HCT116 (cell line): ENCODE results near the gene SLC8A1. TPM values are rescaled to one million over a fixed set of nuclear protein-coding genes. Genes with fewer than 3 reads are reported as not detected.

Experiments used
- ATAC-seq: fragments of 200-7000 bp; cut with Tn5 transposase; 2 replicates; pipeline ENCODE4 v1.9.1; 2020; ENCODE audit warnings: mild to moderate bottlenecking, moderate library complexity
- BruUV-seq: library from RNA; stranded (reverse); fragments of 400-500 nt; replicated peaks from 2 replicates; lab custom pipeline; 2021; lab: Mats Ljungman, UMichigan
- CTCF ChIA-PET: fragments of 300-600 bp; sonication (Branson Sonifier 250); formaldehyde crosslinking; loops from one replicate; lab custom pipeline; 2021; ENCODE audit warnings: antibody characterized with exemption; lab: Charles Lee
- POLR2A ChIA-PET: fragments of 300-600, 350-600 bp; sonication (Branson Sonifier 250); formaldehyde crosslinking; loops from one replicate; lab custom pipeline; 2021; ENCODE audit warnings: antibody characterized with exemption; lab: Charles Lee
- RAD21 ChIA-PET, 2 experiments: fragments of 300-600 bp; sonication (Branson Sonifier 250); formaldehyde crosslinking; loops; one replicate each; lab custom pipeline; 2023; ENCODE audit warnings: low total read pairs in 2 of 2; ENCODE audit not compliant: uncharacterized antibody in 2 of 2, unreplicated experiment in 2 of 2, low non-redundant PET in 1 of 2; lab: Charles Lee
- DNase-seq: peaks from one replicate; pipeline ENCODE4 v3.0.0-alpha.2; 2010; ENCODE audit warnings: low read depth, low spot score
- H2AFZ ChIP-seq: fragments of 200-600 bp; shearing (Covaris generic), sonication (generic); 2 replicates; pipeline ENCODE4 v1.6.1; 2017; ENCODE audit warnings: low read depth, mixed run types, mixed read lengths, antibody characterized with exemption, low read length; ENCODE audit not compliant: poor library complexity, severe bottlenecking
- H3K27ac ChIP-seq: 2 replicates; pipeline ENCODE4 v1.5.1; 2012; ENCODE audit warnings: low read depth, low read length
- H3K27me3 ChIP-seq: fragments of 200-600 bp; sonication (generic); 2 replicates; pipeline ENCODE4 v1.6.1; 2016; ENCODE audit warnings: mixed run types, low read length, mixed read lengths; ENCODE audit not compliant: insufficient read depth
- H3K36me3 ChIP-seq, 2 experiments: fragments of 200-500 bp in 1 of 2; fragments of 200-600 bp in 1 of 2; sonication (Bioruptor generic) in 1 of 2; sonication (generic) in 1 of 2; 2 replicates each; pipeline versions ENCODE4 v1.5.1 to v1.6.1; 2014 to 2016; ENCODE audit warnings: low read length in 2 of 2, inconsistent platforms in 1 of 2, mixed read lengths in 1 of 2, mixed run types in 1 of 2; ENCODE audit not compliant: insufficient read depth in 2 of 2, control insufficient read depth in 1 of 2
- H3K4me1 ChIP-seq, 2 experiments: fragments of 200-600 bp in 1 of 2; sonication (generic) in 1 of 2; 2 replicates each; pipeline versions ENCODE4 v1.5.1 to v1.6.1; 2012 to 2017; ENCODE audit warnings: low read length in 2 of 2, inconsistent platforms in 1 of 2, mild to moderate bottlenecking in 1 of 2, mixed read lengths in 1 of 2, mixed run types in 1 of 2, moderate library complexity in 1 of 2; ENCODE audit not compliant: insufficient read depth in 2 of 2, control insufficient read depth in 1 of 2
- H3K4me2 ChIP-seq: fragments of 200-600 bp; sonication (generic); 2 replicates; pipeline ENCODE4 v1.6.1; 2017; ENCODE audit warnings: mixed run types, low read length, mixed read lengths
- H3K4me3 ChIP-seq, 2 experiments: fragments of 200-600 bp in 1 of 2; sonication (generic) in 1 of 2; replicated peaks in 1 of 2; 2 replicates each; pipeline ENCODE4 v1.5.1; 2011 to 2016; ENCODE audit warnings: low read length in 2 of 2, control low read depth in 1 of 2, low read depth in 1 of 2, mild to moderate bottlenecking in 1 of 2, mixed read lengths in 1 of 2, mixed run types in 1 of 2
- H3K79me2 ChIP-seq: fragments of 200-600 bp; sonication (generic); 2 replicates; pipeline ENCODE4 v1.6.1; 2017; ENCODE audit warnings: mild to moderate bottlenecking, mixed run types, low read length, moderate library complexity, mixed read lengths; ENCODE audit not compliant: insufficient read depth
- H3K9ac ChIP-seq: fragments of 200-600 bp; sonication (generic); 2 replicates; pipeline ENCODE4 v1.6.1; 2016; ENCODE audit warnings: low read length, mixed read lengths
- H3K9me2 ChIP-seq: fragments of 200-600 bp; sonication (generic), shearing (Covaris generic); 2 replicates; pipeline ENCODE4 v1.6.1; 2017; ENCODE audit warnings: mixed run types, mild to moderate bottlenecking, moderate library complexity; ENCODE audit not compliant: insufficient read depth
- H3K9me3 ChIP-seq, 2 experiments: fragments of 200-500 bp in 1 of 2; fragments of 200-600 bp in 1 of 2; sonication (Bioruptor generic) in 1 of 2; sonication (generic) in 1 of 2; 2 replicates each; pipeline ENCODE4 v1.6.1; 2014 to 2017; ENCODE audit warnings: low read length in 2 of 2, mixed read lengths in 2 of 2, inconsistent platforms in 1 of 2, low read depth in 1 of 2, mild to moderate bottlenecking in 1 of 2, mixed run types in 1 of 2, moderate library complexity in 1 of 2; ENCODE audit not compliant: control insufficient read depth in 1 of 2, insufficient read depth in 1 of 2
- H4K20me1 ChIP-seq: fragments of 200-600 bp; sonication (generic), shearing (Covaris generic); 2 replicates; pipeline ENCODE4 v1.6.1; 2017; ENCODE audit warnings: mixed run types, mild to moderate bottlenecking, moderate library complexity; ENCODE audit not compliant: insufficient read depth
- CBX3 ChIP-seq: IDR thresholded peaks from 2 replicates; pipeline ENCODE4 v1.6.1; 2012; ENCODE audit warnings: low read depth
- CEBPB ChIP-seq: IDR thresholded peaks from 2 replicates; pipeline ENCODE4 v1.6.1; 2012; ENCODE audit warnings: low read depth
- EZH2 ChIP-seq: fragments of 200-600 bp; sonication (generic); IDR thresholded peaks from 2 replicates; pipeline ENCODE4 v1.6.1; 2017; ENCODE audit warnings: antibody characterized with exemption, mixed run types
- FOSL1 ChIP-seq: IDR thresholded peaks from 2 replicates; pipeline ENCODE4 v1.6.1; 2012; ENCODE audit warnings: low read depth
- JUND ChIP-seq: IDR thresholded peaks from 2 replicates; pipeline ENCODE4 v1.6.1; 2012
- POLR2A ChIP-seq: IDR thresholded peaks from 2 replicates; pipeline ENCODE4 v1.7.0; 2011; ENCODE audit warnings: borderline replicate concordance; ENCODE audit not compliant: insufficient read depth, insufficient read length; ENCODE audit errors: extremely low read depth
- YY1 ChIP-seq: IDR thresholded peaks from 2 replicates; pipeline ENCODE4 v1.6.1; 2011; ENCODE audit warnings: low read length, low read depth, moderate library complexity, mild to moderate bottlenecking; ENCODE audit not compliant: insufficient replicate concordance; ENCODE audit errors: extremely low read depth
- ZFX ChIP-seq: fragments of 450-650 bp; IDR thresholded peaks from 2 replicates; pipeline ENCODE4 v1.6.1; 2017
- intact Hi-C: fragments of 100-400 bp; cut with micrococcal nuclease; formaldehyde crosslinking; loops from 2 replicates; pipeline ENCODE4 v1.10.0; 2022
- total RNA-seq: library from RNA; stranded (reverse); gene quantifications from one replicate; pipeline ENCODE4 v1.2.1, GENCODE V29; 2021; ENCODE audit not compliant: unreplicated experiment
- TF ChIP-seq, protein P1 (sequence below): IDR thresholded peaks from 2 replicates; pipeline ENCODE4 v1.6.1; 2011; ENCODE audit warnings: mild to moderate bottlenecking, low read length, moderate library complexity; ENCODE audit not compliant: insufficient replicate concordance; ENCODE audit errors: extremely low read depth
- TF ChIP-seq, protein P2 (sequence below): IDR thresholded peaks from 2 replicates; pipeline ENCODE4 v1.6.1; 2012
- TF ChIP-seq, protein P3 (sequence below), 3 experiments: fragments of 200-600 bp in 1 of 3; sonication (generic) in 1 of 3; IDR thresholded peaks in 2 of 3; conservative IDR thresholded peaks in 1 of 3; 2 replicates each; pipeline ENCODE4 v1.5.1; 2012 to 2017; ENCODE audit warnings: low read depth in 2 of 3, low read length in 2 of 3, antibody characterized with exemption in 1 of 3, borderline replicate concordance in 1 of 3, control low read depth in 1 of 3, mild to moderate bottlenecking in 1 of 3, mixed read lengths in 1 of 3, mixed run types in 1 of 3, moderate library complexity in 1 of 3; ENCODE audit not compliant: insufficient read depth in 1 of 3

Gene SLC8A1
- total RNA-seq, 1 experiment from 2014 or later = 0.07 TPM

- BruUV-seq = no TSS peak
- no peaks in the 10 kb centered on the region for H4K20me1 ChIP-seq
- no peak overlapping the region for H3K4me3 ChIP-seq
- no peaks in the 10 kb centered on the region for H3K27me3 ChIP-seq
- no peak overlapping the region for H3K4me2 ChIP-seq
- H3K9ac ChIP-seq = no peak overlapping the region
- no peaks in the 10 kb centered on the region for H3K36me3 ChIP-seq
- TF ChIP-seq, protein P1, sequence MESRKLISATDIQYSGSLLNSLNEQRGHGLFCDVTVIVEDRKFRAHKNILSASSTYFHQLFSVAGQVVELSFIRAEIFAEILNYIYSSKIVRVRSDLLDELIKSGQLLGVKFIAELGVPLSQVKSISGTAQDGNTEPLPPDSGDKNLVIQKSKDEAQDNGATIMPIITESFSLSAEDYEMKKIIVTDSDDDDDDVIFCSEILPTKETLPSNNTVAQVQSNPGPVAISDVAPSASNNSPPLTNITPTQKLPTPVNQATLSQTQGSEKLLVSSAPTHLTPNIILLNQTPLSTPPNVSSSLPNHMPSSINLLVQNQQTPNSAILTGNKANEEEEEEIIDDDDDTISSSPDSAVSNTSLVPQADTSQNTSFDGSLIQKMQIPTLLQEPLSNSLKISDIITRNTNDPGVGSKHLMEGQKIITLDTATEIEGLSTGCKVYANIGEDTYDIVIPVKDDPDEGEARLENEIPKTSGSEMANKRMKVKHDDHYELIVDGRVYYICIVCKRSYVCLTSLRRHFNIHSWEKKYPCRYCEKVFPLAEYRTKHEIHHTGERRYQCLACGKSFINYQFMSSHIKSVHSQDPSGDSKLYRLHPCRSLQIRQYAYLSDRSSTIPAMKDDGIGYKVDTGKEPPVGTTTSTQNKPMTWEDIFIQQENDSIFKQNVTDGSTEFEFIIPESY = no peak
- TF ChIP-seq CEBPB = no peak
- TF ChIP-seq, protein P2, sequence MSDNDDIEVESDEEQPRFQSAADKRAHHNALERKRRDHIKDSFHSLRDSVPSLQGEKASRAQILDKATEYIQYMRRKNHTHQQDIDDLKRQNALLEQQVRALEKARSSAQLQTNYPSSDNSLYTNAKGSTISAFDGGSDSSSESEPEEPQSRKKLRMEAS = no peak
- TF ChIP-seq CBX3 = no peak
- TF ChIP-seq EZH2 = no peak
- CTCF ChIA-PET = no interaction called here
- intact Hi-C loops = no loop called here
- DNase-seq (no peak), ATAC-seq (no peak)
- H3K27ac ChIP-seq = no peak overlapping the region
- POLR2A ChIA-PET = no interaction called here
- no peaks in the 10 kb centered on the region for H3K9me3 ChIP-seq
- no peak overlapping the region for H2AFZ ChIP-seq
- H3K79me2 ChIP-seq = no peaks in the 10 kb centered on the region
- no peaks in the 10 kb centered on the region for H3K9me2 ChIP-seq
- RAD21 ChIA-PET = no interaction called here
- no peaks in the 10 kb centered on the region for H3K4me1 ChIP-seq
Measured at GRCh38 chr2:40421631-40422297, 30.1 kb downstream of the SLC8A1 start.

DNA sequence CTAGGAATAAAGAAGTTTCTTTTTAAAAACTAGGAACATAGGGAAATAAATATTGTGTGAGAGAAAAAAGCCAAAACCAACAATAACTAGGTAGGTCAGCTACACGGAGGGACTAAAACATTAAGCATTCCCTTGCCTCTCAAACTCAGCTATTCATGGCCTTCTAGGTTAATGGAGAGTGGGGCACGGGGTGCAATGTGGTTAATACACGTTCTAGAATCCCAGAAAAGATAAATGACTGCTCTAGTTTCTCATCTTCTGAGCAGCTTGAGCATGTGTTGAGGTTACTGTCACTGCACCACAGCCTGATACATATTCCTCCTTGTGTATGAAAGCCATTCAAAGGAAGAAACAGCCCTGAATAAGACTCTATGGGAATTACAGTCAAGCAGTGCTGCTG, 31.4 kb downstream of the SLC8A1 start:
- DNase-seq (no peak), ATAC-seq (no peak)
- POLR2A ChIA-PET = no interaction called here
- H3K36me3 ChIP-seq = no peaks in the 10 kb centered on the region
- H3K9ac ChIP-seq = no peak overlapping the region
- intact Hi-C loops = no loop called here
- H3K27ac ChIP-seq = no peak overlapping the region
- no peaks in the 10 kb centered on the region for H3K9me2 ChIP-seq
- no TSS peak for BruUV-seq
- H3K79me2 ChIP-seq = no peaks in the 10 kb centered on the region
- CTCF ChIA-PET = no interaction called here
- no peaks in the 10 kb centered on the region for H3K27me3 ChIP-seq
- RAD21 ChIA-PET = no interaction called here
- no peaks in the 10 kb centered on the region for H4K20me1 ChIP-seq
- no peaks in the 10 kb centered on the region for H3K4me1 ChIP-seq
- H3K4me2 ChIP-seq = no peak overlapping the region
- H3K9me3 ChIP-seq = no peaks in the 10 kb centered on the region
- H3K4me3 ChIP-seq = no peak overlapping the region
- no peak for TF ChIP-seq YY1
- no peak for TF ChIP-seq CEBPB
- TF ChIP-seq, protein P1 = no peak
- TF ChIP-seq JUND = no peak
- no peak for TF ChIP-seq POLR2A
- TF ChIP-seq, protein P3, sequence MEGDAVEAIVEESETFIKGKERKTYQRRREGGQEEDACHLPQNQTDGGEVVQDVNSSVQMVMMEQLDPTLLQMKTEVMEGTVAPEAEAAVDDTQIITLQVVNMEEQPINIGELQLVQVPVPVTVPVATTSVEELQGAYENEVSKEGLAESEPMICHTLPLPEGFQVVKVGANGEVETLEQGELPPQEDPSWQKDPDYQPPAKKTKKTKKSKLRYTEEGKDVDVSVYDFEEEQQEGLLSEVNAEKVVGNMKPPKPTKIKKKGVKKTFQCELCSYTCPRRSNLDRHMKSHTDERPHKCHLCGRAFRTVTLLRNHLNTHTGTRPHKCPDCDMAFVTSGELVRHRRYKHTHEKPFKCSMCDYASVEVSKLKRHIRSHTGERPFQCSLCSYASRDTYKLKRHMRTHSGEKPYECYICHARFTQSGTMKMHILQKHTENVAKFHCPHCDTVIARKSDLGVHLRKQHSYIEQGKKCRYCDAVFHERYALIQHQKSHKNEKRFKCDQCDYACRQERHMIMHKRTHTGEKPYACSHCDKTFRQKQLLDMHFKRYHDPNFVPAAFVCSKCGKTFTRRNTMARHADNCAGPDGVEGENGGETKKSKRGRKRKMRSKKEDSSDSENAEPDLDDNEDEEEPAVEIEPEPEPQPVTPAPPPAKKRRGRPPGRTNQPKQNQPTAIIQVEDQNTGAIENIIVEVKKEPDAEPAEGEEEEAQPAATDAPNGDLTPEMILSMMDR (IDR thresholded peaks at IDR 0.05 in 2 of 3, conservative IDR thresholded peaks at IDR 0.05 in 1 of 3; ENCODE audit: borderline replicate concordance in 1 of 3, insufficient read depth in 1 of 3, low read depth in 2 of 3, low read length in 2 of 3) = no peak
- no peak for TF ChIP-seq ZFX
- TF ChIP-seq FOSL1 = no peak
- TF ChIP-seq, all 23 proteins: peak for 0
- H2AFZ ChIP-seq = no peak overlapping the region
